Lung (tissue), 12 donors: ENCODE data around the gene RAP1GAP2. TPM values are rescaled to one million over a fixed set of nuclear protein-coding genes. Genes with fewer than 3 reads are reported as not detected.
A peak's percentile ranks its signal among the peaks of the same experiment; 100 is the strongest.
"Not testable (repeated sequence)": the region's sequence is repeated elsewhere in the genome, so short reads cannot be mapped to it uniquely, and the experiment has no call there.

ENCODE experiments used
- ATAC-seq: fragments of 200-7000 bp; cut with Tn5 transposase; one replicate; pipeline ENCODE4 v1.9.1; 2020; ENCODE audit warnings: moderate number of reproducible peaks; ENCODE audit not compliant: insufficient read depth, low FRiP score
- DNase-seq, 3 donors: peaks; one replicate each; pipeline ENCODE4 v3.0.0-alpha.2; 2013 to 2017
- H3K27ac ChIP-seq, 2 donors: one replicate each; pipeline ENCODE4 v1.5.1; 2013; ENCODE audit warnings: mild to moderate bottlenecking in 2 of 2, moderate library complexity in 2 of 2, control low read depth in 1 of 2, inconsistent platforms in 1 of 2, low read depth in 1 of 2, low read length in 1 of 2
- H3K27me3 ChIP-seq, 3 donors: one replicate each; pipeline ENCODE4 v1.5.1; 2013; ENCODE audit warnings: low read length in 2 of 3; ENCODE audit not compliant: control insufficient read depth in 3 of 3, insufficient read depth in 3 of 3
- H3K36me3 ChIP-seq, 4 donors: one replicate each; pipeline ENCODE4 v1.5.1; 2013; ENCODE audit warnings: low read length in 4 of 4, mild to moderate bottlenecking in 1 of 4, moderate library complexity in 1 of 4; ENCODE audit not compliant: control insufficient read depth in 4 of 4, insufficient read depth in 4 of 4
- H3K4me1 ChIP-seq, 5 donors: one replicate each; pipeline ENCODE4 v1.5.1; 2013; ENCODE audit warnings: low read length in 5 of 5, mild to moderate bottlenecking in 2 of 5, moderate library complexity in 1 of 5; ENCODE audit not compliant: control insufficient read depth in 5 of 5, insufficient read depth in 5 of 5
- H3K4me3 ChIP-seq: one replicate; pipeline ENCODE4 v1.5.1; 2013; ENCODE audit warnings: mild to moderate bottlenecking, control low read depth, moderate library complexity
- H3K9ac ChIP-seq, 2 donors: one replicate each; pipeline ENCODE4 v1.5.1; 2013; ENCODE audit warnings: low read length in 2 of 2, control low read depth in 1 of 2; ENCODE audit not compliant: insufficient read depth in 1 of 2
- H3K9me3 ChIP-seq, 4 donors: one replicate each; pipeline ENCODE4 v1.5.1; 2013; ENCODE audit warnings: low read length in 3 of 4, mild to moderate bottlenecking in 1 of 4, moderate library complexity in 1 of 4; ENCODE audit not compliant: control insufficient read depth in 4 of 4, insufficient read depth in 3 of 4
- CTCF ChIP-seq: IDR thresholded peaks from 2 replicates; pipeline ENCODE4 v1.5.1; 2012; ENCODE audit warnings: mild to moderate bottlenecking; ENCODE audit errors: control extremely low read depth, extremely low read depth
- WGBS, 2 donors: extraction: QIAGEN DNeasy Blood & Tissue Kit; methylation state at CpG; one replicate each; pipeline ENCODE4 v1.1.7; 2013; 5-methylcytosine and 5-hydroxymethylcytosine counted together
- polyA plus RNA-seq, 2 donors: library from polyadenylated mRNA; stranded (reverse); fragments of 200-250 nt; gene quantifications; one replicate each; pipeline ENCODE4 v1.2.1, GENCODE V29; 2013
- total RNA-seq, 2 donors: library from RNA; depleted of rRNA in 1 of 2; stranded (reverse); fragments of >200 nt in 1 of 2; gene quantifications; one replicate each; pipeline ENCODE4 v1.2.1, GENCODE V29; 2014 to 2021
- donor health status: control.
- donor health status: control.
- donor health status: Bipolar disorder and iron deficiency.
- donor health status: healthy.
- donor health status: DM: yes; HTN: yes; CAD: no.

Gene RAP1GAP2
- total and polyA plus RNA-seq, 4 donors, result 5.3 to 16.7 (median 6.0) TPM

GRCh38 chr17:2814481-2815341, 18.5 kb downstream of the RAP1GAP2 start:
- TF ChIP-seq CTCF, result no peak
- Histone ChIP-seq H3K27ac (no peak overlapping the region), H3K9me3 (peaks cover 0 to 2% (median 0%) of the 10 kb centered on the region in 4 donors), H3K4me3 (no peak overlapping the region), H3K4me1 (peaks cover 0 to 4% (median 0%) of the 10 kb centered on the region in 5 donors), H3K36me3 (no peaks in the 10 kb centered on the region), H3K27me3 (peaks cover 0 to 4% (median 0%) of the 10 kb centered on the region in 3 donors), H3K9ac (no peak overlapping the region)
- WGBS, 2 donors, result 22 to 43% methylated on average over 27 of the region's 27 CpGs
- ATAC-seq (peak; percentile 72), DNase-seq (no peak)

- Histone ChIP-seq H3K4me3 (no peak overlapping the region), H3K27me3 (no peaks in the 10 kb centered on the region), H3K27ac (no peak overlapping the region), H3K4me1 (peaks cover 0 to 4% (median 0%) of the 10 kb centered on the region in 5 donors), H3K9me3 (peaks cover 0 to 2% (median 0%) of the 10 kb centered on the region in 4 donors), H3K36me3 (no peaks in the 10 kb centered on the region), H3K9ac (no peak overlapping the region)
- ATAC-seq (no peak), DNase-seq (no peak)
- 61 to 75% methylated on average over 17 of the region's 17 CpGs for WGBS, 2 donors
- no peak for TF ChIP-seq CTCF
These were observed 19.5 kb downstream of the RAP1GAP2 start for GRCh38 chr17:2815781-2816185.

GRCh38 chr17:2816688-2817087, 20.4 kb downstream of the RAP1GAP2 start:
- Histone ChIP-seq H3K27me3 (no peaks in the 10 kb centered on the region), H3K9me3 (peaks cover 0 to 2% (median 0%) of the 10 kb centered on the region in 4 donors), H3K9ac (no peak overlapping the region), H3K27ac (no peak overlapping the region), H3K4me1 (peaks cover 0 to 4% (median 0%) of the 10 kb centered on the region in 5 donors), H3K36me3 (no peaks in the 10 kb centered on the region), H3K4me3 (no peak overlapping the region)
- no peak for ATAC-seq
- TF ChIP-seq CTCF, result no peak
- 85% methylated on average over 4 of the region's 4 CpGs; no CpG with 5 or more reads in 1 of the 2 donors for WGBS, 2 donors
- no peak for DNase-seq

GRCh38 chr17:2819294-2819693, 23.1 kb downstream of the RAP1GAP2 start:
- not testable (repeated sequence) for H3K36me3 ChIP-seq

More at GRCh38 chr17:2819294-2819693, 23.1 kb downstream of the RAP1GAP2 start:
- H3K27ac ChIP-seq, H3K4me1 ChIP-seq, H3K9me3 ChIP-seq, ATAC-seq, H3K9ac ChIP-seq, DNase-seq, H3K27me3 ChIP-seq, H3K4me3 ChIP-seq: not testable (repeated sequence)
- WGBS, 2 donors, result 74 to 92% methylated on average over 5 of the region's 5 CpGs
